Osteocyte (in vitro differentiated cells): ENCODE results near the gene ABTB1. TPM values are rescaled to one million over a fixed set of nuclear protein-coding genes. Genes with fewer than 3 reads are reported as not detected.

Experiments
- DNase-seq: peaks from one replicate; pipeline ENCODE4 v3.0.0; 2021; ENCODE audit warnings: mixed read lengths; ENCODE audit not compliant: unreplicated experiment; ENCODE audit errors: extremely low spot score
- H3K27ac Mint-ChIP-seq: one replicate; pipeline ENCODE4 v1.8.0; 2021; ENCODE audit warnings: mild to moderate bottlenecking, mixed read lengths; ENCODE audit not compliant: unreplicated experiment
- H3K27me3 Mint-ChIP-seq: one replicate; pipeline ENCODE4 v1.8.0; 2021; ENCODE audit warnings: mixed read lengths; ENCODE audit not compliant: unreplicated experiment
- H3K36me3 Mint-ChIP-seq: one replicate; pipeline ENCODE4 v1.8.0; 2021; ENCODE audit warnings: mixed read lengths; ENCODE audit not compliant: unreplicated experiment
- H3K4me1 Mint-ChIP-seq: one replicate; pipeline ENCODE4 v1.8.0; 2021; ENCODE audit warnings: mixed read lengths; ENCODE audit not compliant: unreplicated experiment
- H3K4me3 Mint-ChIP-seq: one replicate; pipeline ENCODE4 v1.8.0; 2021; ENCODE audit warnings: mild to moderate bottlenecking, moderate library complexity, mixed read lengths; ENCODE audit not compliant: unreplicated experiment
- H3K9me3 Mint-ChIP-seq: one replicate; pipeline ENCODE4 v1.8.0; 2021; ENCODE audit warnings: mixed read lengths; ENCODE audit not compliant: unreplicated experiment
- CTCF ChIP-seq: fragments of 200-600 bp; sonication (generic); IDR thresholded peaks from 2 replicates; pipeline ENCODE4 v1.5.0; 2021; ENCODE audit warnings: antibody characterized with exemption, mild to moderate bottlenecking, moderate library complexity
- total RNA-seq: library from RNA; stranded (reverse); gene quantifications from 2 replicates; pipeline ENCODE4 v1.2.1, GENCODE V29; 2021

The ABTB1 gene
- total RNA-seq, 1 donor from 2014 or later: 73.4 TPM

GRCh38 chr3:127637546-127637945, 35.2 kb upstream of the ABTB1 start:
- no peak for DNase-seq
- Mint-ChIP-seq H3K27me3 (peaks cover 3% of the 10 kb centered on the region), H3K4me3 (no peak overlapping the region), H3K4me1 (peaks cover 1% of the 10 kb centered on the region), H3K9me3 (no peaks in the 10 kb centered on the region), H3K27ac (no peak overlapping the region), H3K36me3 (no peaks in the 10 kb centered on the region)
- no peak for TF ChIP-seq CTCF

- Mint-ChIP-seq H3K4me1 (no peaks in the 10 kb centered on the region), H3K9me3 (no peaks in the 10 kb centered on the region)
- TF ChIP-seq CTCF: no peak
Observed at GRCh38 chr3:127637971-127638370, 34.8 kb upstream of the ABTB1 start.

GRCh38 chr3:127639173-127640041, 33.3 kb upstream of the ABTB1 start:
- Mint-ChIP-seq H3K4me1 (no peaks in the 10 kb centered on the region), H3K36me3 (no peaks in the 10 kb centered on the region), H3K4me3 (no peak overlapping the region), H3K27me3 (peaks cover 3% of the 10 kb centered on the region), H3K27ac (no peak overlapping the region), H3K9me3 (no peaks in the 10 kb centered on the region)
- DNase-seq: no peak
- TF ChIP-seq CTCF: no peak

More at GRCh38 chr3:127637971-127638370, 34.8 kb upstream of the ABTB1 start:
- H3K4me3 Mint-ChIP-seq: no peak overlapping the region
- no peak for DNase-seq
- H3K27ac Mint-ChIP-seq: no peak overlapping the region
- no peaks in the 10 kb centered on the region for H3K36me3 Mint-ChIP-seq
- peaks cover 3% of the 10 kb centered on the region for H3K27me3 Mint-ChIP-seq

GRCh38 chr3:127640042-127640355, 32.8 kb upstream of the ABTB1 start:
- no peak overlapping the region for H3K27ac Mint-ChIP-seq
- H3K36me3 Mint-ChIP-seq: no peaks in the 10 kb centered on the region
- no peaks in the 10 kb centered on the region for H3K4me1 Mint-ChIP-seq
- DNase-seq: no peak
- H3K4me3 Mint-ChIP-seq: no peak overlapping the region
- peaks cover 3% of the 10 kb centered on the region for H3K27me3 Mint-ChIP-seq
- no peaks in the 10 kb centered on the region for H3K9me3 Mint-ChIP-seq
- no peak for TF ChIP-seq CTCF

- Mint-ChIP-seq H3K4me3 (no peak overlapping the region), H3K4me1 (no peaks in the 10 kb centered on the region), H3K9me3 (no peaks in the 10 kb centered on the region), H3K36me3 (no peaks in the 10 kb centered on the region), H3K27ac (no peak overlapping the region), H3K27me3 (no peaks in the 10 kb centered on the region)
- TF ChIP-seq CTCF: no peak
- DNase-seq: no peak
Observed at GRCh38 chr3:127644641-127645370, 27.9 kb upstream of the ABTB1 start.
